Neural progenitor cell (in vitro differentiated cells): Measurements from ENCODE around the gene MAPKAPK3. TPM values are rescaled to one million over a fixed set of nuclear protein-coding genes. Genes with fewer than 3 reads are reported as not detected.

ENCODE experiments used
- DNase-seq: peaks from one replicate; pipeline ENCODE4 v3.0.0-alpha.2; 2016; ENCODE audit warnings: low spot score
- H2AFZ ChIP-seq: fragments of 200-600 bp; sonication (generic); replicated peaks from 2 replicates; pipeline ENCODE4 v1.6.1; 2016; ENCODE audit warnings: antibody characterized with exemption
- H3F3A ChIP-seq: fragments of 200-600 bp; sonication (generic); 2 replicates; pipeline ENCODE4 v1.6.1; 2016; ENCODE audit warnings: antibody characterized with exemption, low read depth
- H3K27ac ChIP-seq: fragments of 200-600 bp; sonication (generic); 2 replicates; pipeline ENCODE4 v1.5.1; 2016; ENCODE audit warnings: mild to moderate bottlenecking
- H3K27me3 ChIP-seq: fragments of 200-600 bp; sonication (generic); 2 replicates; pipeline ENCODE4 v1.6.1; 2016; ENCODE audit warnings: mild to moderate bottlenecking, moderate library complexity
- H3K36me3 ChIP-seq: fragments of 200-600 bp; sonication (generic); 2 replicates; pipeline ENCODE4 v1.5.1; 2016
- H3K4me1 ChIP-seq: fragments of 200-600 bp; sonication (generic); 2 replicates; pipeline ENCODE4 v1.6.1; 2016; ENCODE audit warnings: mixed run types
- H3K4me2 ChIP-seq: fragments of 200-600 bp; sonication (generic); 2 replicates; pipeline ENCODE4 v1.6.1; 2016
- H3K4me3 ChIP-seq: fragments of 200-600 bp; sonication (generic); 2 replicates; pipeline ENCODE4 v1.5.1; 2016
- H3K79me2 ChIP-seq: fragments of 200-600 bp; sonication (generic); 2 replicates; pipeline ENCODE4 v1.6.1; 2016; ENCODE audit warnings: low read depth
- H3K9ac ChIP-seq: fragments of 200-600 bp; sonication (generic); 2 replicates; pipeline ENCODE4 v1.6.1; 2016
- H3K9me3 ChIP-seq: fragments of 200-600 bp; sonication (generic); 2 replicates; pipeline ENCODE4 v1.5.1; 2016; ENCODE audit warnings: low read depth
- H4K20me1 ChIP-seq: fragments of 200-600 bp; sonication (generic); 2 replicates; pipeline ENCODE4 v1.6.1; 2016; ENCODE audit warnings: low read depth
- H3K27ac Mint-ChIP-seq: 3 replicates; pipeline ENCODE4 v1.8.0; 2021; ENCODE audit warnings: mixed read lengths
- H3K27me3 Mint-ChIP-seq: 2 replicates; pipeline ENCODE4 v1.8.0; 2022; ENCODE audit warnings: low read depth, mild to moderate bottlenecking, inconsistent platforms, moderate library complexity, mixed read lengths; ENCODE audit not compliant: insufficient read depth
- H3K36me3 Mint-ChIP-seq: 3 replicates; pipeline ENCODE4 v1.8.0; 2021; ENCODE audit warnings: mixed read lengths
- H3K4me1 Mint-ChIP-seq: 3 replicates; pipeline ENCODE4 v1.8.0; 2021; ENCODE audit warnings: mixed read lengths
- H3K4me3 Mint-ChIP-seq: 3 replicates; pipeline ENCODE4 v1.8.0; 2021; ENCODE audit warnings: mild to moderate bottlenecking, moderate library complexity, mixed read lengths
- H3K9me3 Mint-ChIP-seq: 3 replicates; pipeline ENCODE4 v1.8.0; 2020; ENCODE audit warnings: mixed read lengths
- CTCF ChIP-seq: fragments of 200-600 bp; sonication (generic); IDR thresholded peaks from 2 replicates; pipeline ENCODE4 v1.5.1; 2017; ENCODE audit warnings: antibody characterized with exemption, mild to moderate bottlenecking
- EZH2 ChIP-seq: fragments of 200-600 bp; sonication (generic); IDR thresholded peaks from 2 replicates; pipeline ENCODE4 v1.6.1; 2017; ENCODE audit warnings: antibody characterized with exemption, mild to moderate bottlenecking, moderate library complexity
- EZH2phosphoT487 ChIP-seq: fragments of 200-600 bp; sonication (generic); IDR thresholded peaks from 2 replicates; pipeline ENCODE4 v1.6.1; 2017; ENCODE audit warnings: antibody characterized with exemption
- total RNA-seq: library from RNA; depleted of rRNA; stranded (reverse); fragments of >200 nt; gene quantifications from 2 replicates; pipeline ENCODE4 v1.2.3, GENCODE V29; 2015; ENCODE audit warnings: low replicate concordance

Gene MAPKAPK3
- total RNA-seq, 1 donor from 2014 or later = 47.7 TPM

GRCh38 chr3:50602595-50603191 is 14.3 kb upstream of the MAPKAPK3 start:
- Histone ChIP-seq H3K4me3 (no peak overlapping the region), H3K36me3 (no peaks in the 10 kb centered on the region), H4K20me1 (no peaks in the 10 kb centered on the region), H3K27me3 (no peaks in the 10 kb centered on the region), H3K4me1 (no peaks in the 10 kb centered on the region), H3K27ac (no peak overlapping the region), H3F3A (no peaks in the 10 kb centered on the region), H3K9ac (no peak overlapping the region), H3K9me3 (no peaks in the 10 kb centered on the region), H3K4me2 (no peak overlapping the region), H3K79me2 (no peaks in the 10 kb centered on the region), H2AFZ (no peak overlapping the region)
- Mint-ChIP-seq H3K9me3 (no peaks in the 10 kb centered on the region), H3K36me3 (no peaks in the 10 kb centered on the region), H3K4me1 (peaks cover 3% of the 10 kb centered on the region), H3K27me3 (peaks cover 9% of the 10 kb centered on the region), H3K27ac (no peak overlapping the region), H3K4me3 (no peak overlapping the region)
- DNase-seq = no peak
- TF ChIP-seq EZH2 = no peak
- no peak for TF ChIP-seq CTCF
- no peak for TF ChIP-seq EZH2phosphoT487

GRCh38 chr3:50603261-50604109 is 13.5 kb upstream of the MAPKAPK3 start:
- no peaks in the 10 kb centered on the region for H3K4me1 ChIP-seq
- H3K9ac ChIP-seq = no peak overlapping the region
- no peaks in the 10 kb centered on the region for H3F3A ChIP-seq
- H3K4me3 ChIP-seq = no peak overlapping the region
- Mint-ChIP-seq H3K27ac (no peak overlapping the region), H3K4me1 (peaks cover 3% of the 10 kb centered on the region), H3K9me3 (no peaks in the 10 kb centered on the region), H3K27me3 (peaks cover 9% of the 10 kb centered on the region), H3K4me3 (no peak overlapping the region), H3K36me3 (no peaks in the 10 kb centered on the region)
- no peak overlapping the region for H3K27ac ChIP-seq
- H3K9me3 ChIP-seq = no peaks in the 10 kb centered on the region
- TF ChIP-seq CTCF = no peak
- TF ChIP-seq EZH2phosphoT487 = no peak
- H3K4me2 ChIP-seq = no peak overlapping the region
- no peaks in the 10 kb centered on the region for H3K36me3 ChIP-seq
- no peaks in the 10 kb centered on the region for H4K20me1 ChIP-seq
- no peak for DNase-seq
- no peaks in the 10 kb centered on the region for H3K79me2 ChIP-seq
- H3K27me3 ChIP-seq = no peaks in the 10 kb centered on the region
- no peak overlapping the region for H2AFZ ChIP-seq

GRCh38 chr3:50604110-50604621 is 12.8 kb upstream of the MAPKAPK3 start:
- H3K4me3 Mint-ChIP-seq = no peak overlapping the region
- no peaks in the 10 kb centered on the region for H3K9me3 ChIP-seq
- H3K4me2 ChIP-seq = no peak overlapping the region
- H3K27ac Mint-ChIP-seq = no peak overlapping the region
- no peaks in the 10 kb centered on the region for H4K20me1 ChIP-seq
- no peaks in the 10 kb centered on the region for H3F3A ChIP-seq
- peaks cover 3% of the 10 kb centered on the region for H3K4me1 Mint-ChIP-seq
- DNase-seq = no peak
- no peak overlapping the region for H3K4me3 ChIP-seq
- H2AFZ ChIP-seq = no peak overlapping the region
- no peaks in the 10 kb centered on the region for H3K4me1 ChIP-seq
- H3K27me3 Mint-ChIP-seq = peaks cover 9% of the 10 kb centered on the region
- no peaks in the 10 kb centered on the region for H3K36me3 ChIP-seq
- H3K9me3 Mint-ChIP-seq = no peaks in the 10 kb centered on the region
- no peak overlapping the region for H3K27ac ChIP-seq
- TF ChIP-seq EZH2 (no peak), CTCF (no peak), EZH2phosphoT487 (no peak)
- no peak overlapping the region for H3K9ac ChIP-seq
- H3K36me3 Mint-ChIP-seq = no peaks in the 10 kb centered on the region
- no peaks in the 10 kb centered on the region for H3K79me2 ChIP-seq
- H3K27me3 ChIP-seq = no peaks in the 10 kb centered on the region
